KMS-11 (cell line): ENCODE measurements around the gene P2RY8.

Source experiments
- H2AFZ ChIP-seq: fragments of 200-600 bp; sonication (generic); 2 replicates; pipeline ENCODE4 v1.6.1; 2016; ENCODE audit warnings: antibody characterized with exemption, mixed run types, low read depth
- H3K27ac ChIP-seq: fragments of 200-600 bp; sonication (generic); 2 replicates; pipeline ENCODE4 v1.6.1; 2016; ENCODE audit warnings: mild to moderate bottlenecking, mixed run types
- H3K27me3 ChIP-seq: fragments of 200-600 bp; sonication (generic); 2 replicates; pipeline ENCODE4 v1.6.1; 2017; ENCODE audit warnings: mild to moderate bottlenecking, low read depth, mixed run types, moderate library complexity; ENCODE audit not compliant: insufficient read depth
- H3K36me3 ChIP-seq: fragments of 200-600 bp; sonication (generic); 2 replicates; pipeline ENCODE4 v1.6.1; 2017; ENCODE audit warnings: mild to moderate bottlenecking, mixed run types; ENCODE audit not compliant: insufficient read depth
- H3K4me1 ChIP-seq: fragments of 200-600 bp; sonication (generic); 2 replicates; pipeline ENCODE4 v1.6.1; 2016; ENCODE audit warnings: mild to moderate bottlenecking, low read depth, mixed run types; ENCODE audit not compliant: poor library complexity, severe bottlenecking
- H3K4me2 ChIP-seq: fragments of 200-600 bp; sonication (generic); 2 replicates; pipeline ENCODE4 v1.7.0; 2016; ENCODE audit warnings: mild to moderate bottlenecking, mixed run types
- H3K4me3 ChIP-seq: fragments of 200-600 bp; sonication (generic); IDR thresholded peaks from 2 replicates; pipeline ENCODE4 v1.6.1; 2017; ENCODE audit warnings: low read depth, low read length, mixed read lengths; ENCODE audit not compliant: insufficient read depth
- H3K79me2 ChIP-seq: fragments of 200-600 bp; sonication (generic); 2 replicates; pipeline ENCODE4 v1.6.1; 2016; ENCODE audit warnings: low read depth, mixed run types; ENCODE audit not compliant: insufficient read depth
- H3K9ac ChIP-seq: fragments of 200-600 bp; sonication (generic); 2 replicates; pipeline ENCODE4 v1.6.1; 2016; ENCODE audit warnings: mild to moderate bottlenecking, mixed run types
- H4K20me1 ChIP-seq: fragments of 200-600 bp; sonication (generic); 2 replicates; pipeline ENCODE4 v1.6.1; 2016; ENCODE audit warnings: mild to moderate bottlenecking, mixed run types; ENCODE audit not compliant: insufficient read depth
- CTCF ChIP-seq: fragments of 200-600 bp; sonication (generic); conservative IDR thresholded peaks from 2 replicates; pipeline ENCODE4 v1.6.1; 2017; ENCODE audit warnings: low read depth, mild to moderate bottlenecking, antibody characterized with exemption, low read length, moderate library complexity, mixed read lengths

The P2RY8 gene

GRCh38 chrX:1521459-1521956 lies 15.5 kb downstream of the P2RY8 start:
- TF ChIP-seq CTCF: no peak
- Histone ChIP-seq H3K4me3 (no peak overlapping the region), H3K27ac (no peak overlapping the region), H3K4me1 (no peaks in the 10 kb centered on the region), H4K20me1 (peaks cover 14% of the 10 kb centered on the region), H3K36me3 (no peaks in the 10 kb centered on the region), H3K4me2 (no peak overlapping the region), H2AFZ (no peak overlapping the region), H3K79me2 (peaks cover 75% of the 10 kb centered on the region), H3K27me3 (no peaks in the 10 kb centered on the region), H3K9ac (no peak overlapping the region)

- Histone ChIP-seq H3K9ac (no peak overlapping the region), H3K27me3 (no peaks in the 10 kb centered on the region), H3K4me3 (no peak overlapping the region), H3K4me2 (no peak overlapping the region), H3K4me1 (no peaks in the 10 kb centered on the region), H3K79me2 (peaks cover 63% of the 10 kb centered on the region), H4K20me1 (0 out of 2 replicates have a peak, but pooled peaks cover 3% of the 10 kb centered on the region), H3K36me3 (no peaks in the 10 kb centered on the region), H2AFZ (no peak overlapping the region), H3K27ac (no peak overlapping the region)
- TF ChIP-seq CTCF: no peak
Observed at GRCh38 chrX:1520350-1520749, 16.6 kb downstream of the P2RY8 start.

- no peaks in the 10 kb centered on the region for H3K36me3 ChIP-seq
- H4K20me1 ChIP-seq: no peaks in the 10 kb centered on the region
Observed at GRCh38 chrX:1519022-1519497, 17.9 kb downstream of the P2RY8 start.

GRCh38 chrX:1518512-1518911 lies 18.5 kb downstream of the P2RY8 start:
- Histone ChIP-seq H4K20me1 (no peaks in the 10 kb centered on the region), H3K4me3 (no peak overlapping the region), H3K27ac (no peak overlapping the region), H3K79me2 (peaks cover 59% of the 10 kb centered on the region), H3K4me1 (no peaks in the 10 kb centered on the region), H3K9ac (no peak overlapping the region), H3K27me3 (no peaks in the 10 kb centered on the region), H3K36me3 (no peaks in the 10 kb centered on the region), H2AFZ (no peak overlapping the region), H3K4me2 (no peak overlapping the region)
- no peak for TF ChIP-seq CTCF

More at GRCh38 chrX:1519022-1519497, 17.9 kb downstream of the P2RY8 start:
- no peak overlapping the region for H3K9ac ChIP-seq
- no peaks in the 10 kb centered on the region for H3K4me1 ChIP-seq
- H3K27ac ChIP-seq: no peak overlapping the region
- no peak overlapping the region for H3K4me3 ChIP-seq
- no peak for TF ChIP-seq CTCF
- no peak overlapping the region for H2AFZ ChIP-seq
- no peak overlapping the region for H3K4me2 ChIP-seq
- H3K79me2 ChIP-seq: peaks cover 57% of the 10 kb centered on the region
- H3K27me3 ChIP-seq: no peaks in the 10 kb centered on the region
